HepG2 (cell line): ENCODE measurements around the gene ERBB4. TPM values are rescaled to one million over a fixed set of nuclear protein-coding genes. Genes with fewer than 3 reads are reported as not detected.

Experiments used
- ATAC-seq: fragments of 200-7000 bp; cut with Tn5 transposase; 3 replicates; pipeline ENCODE4 v1.9.1; 2020; ENCODE audit warnings: mild to moderate bottlenecking, moderate library complexity
- BruUV-seq: library from RNA; stranded (reverse); fragments of 400-500 nt; replicated peaks from 2 replicates; lab custom pipeline; 2021; lab: Mats Ljungman, UMichigan
- CTCF ChIA-PET: fragments of 300-600 bp; formaldehyde crosslinking; extraction: SDS; loops from one replicate; lab custom pipeline; 2021; ENCODE audit warnings: low total read pairs, inconsistent platforms, low intra/inter-chr PET ratio; lab: Yijun Ruan, JAX
- POLR2A ChIA-PET: fragments of 350-600 bp; sonication (Branson Sonifier 250); formaldehyde crosslinking; loops from one replicate; lab custom pipeline; 2020; ENCODE audit warnings: antibody characterized with exemption, inconsistent platforms; lab: Yijun Ruan, JAX
- DNase-seq: peaks from one replicate; pipeline ENCODE4 v3.0.0-alpha.2; 2015; ENCODE audit warnings: low spot score
- FAIRE-seq: peaks from 3 replicates; lab custom pipeline; 2011; peaks lifted over from hg19 to GRCh38; lab: Jason Lieb, UNC
- H2AFZ ChIP-seq: one replicate; pipeline ENCODE4 v1.6.1; 2011; ENCODE audit warnings: low read length, inconsistent platforms
- H3K27ac ChIP-seq: fragments of 300-600 bp; 3 replicates; pipeline ENCODE4 v1.8.0; 2011; ENCODE audit warnings: mixed run types, mild to moderate bottlenecking, mixed read lengths, low read length, inconsistent platforms; ENCODE audit not compliant: insufficient read depth; ENCODE audit errors: extremely low read length
- H3K27me3 ChIP-seq, 2 experiments: fragments of 200-600 bp in 1 of 2; 2 replicates in 1 of 2; 3 replicates in 1 of 2; pipeline versions ENCODE4 v1.6.0 to v1.8.0; 2011; ENCODE audit warnings: low read length in 2 of 2, mild to moderate bottlenecking in 2 of 2, moderate library complexity in 2 of 2, inconsistent platforms in 1 of 2; ENCODE audit not compliant: insufficient read depth in 2 of 2, control insufficient read depth in 1 of 2
- H3K36me3 ChIP-seq, 2 experiments: fragments of 200-600 bp in 1 of 2; replicated peaks in 1 of 2; 2 replicates in 1 of 2; 3 replicates in 1 of 2; pipeline versions ENCODE4 v1.5.1 to v1.8.0; 2011; ENCODE audit warnings: low read length in 2 of 2, inconsistent platforms in 1 of 2; ENCODE audit not compliant: insufficient read depth in 2 of 2, control insufficient read depth in 1 of 2
- H3K4me1 ChIP-seq: 2 replicates; pipeline ENCODE4 v1.5.1; 2012; ENCODE audit warnings: low read length, inconsistent platforms; ENCODE audit not compliant: insufficient read depth
- H3K4me2 ChIP-seq: 2 replicates; pipeline ENCODE4 v1.6.0; 2011; ENCODE audit warnings: low read depth, low read length, inconsistent platforms
- H3K4me3 ChIP-seq, 3 experiments: fragments of 200-600 bp in 1 of 3; sonication (generic), shearing (Covaris generic) in 1 of 3; replicated peaks in 1 of 3; 2 replicates each; pipeline ENCODE4 v1.5.1; 2011 to 2016; ENCODE audit warnings: low read length in 3 of 3, inconsistent platforms in 2 of 3, low read depth in 2 of 3, mild to moderate bottlenecking in 2 of 3, control low read depth in 1 of 3, mixed read lengths in 1 of 3; ENCODE audit not compliant: insufficient read depth in 1 of 3
- H3K79me2 ChIP-seq: one replicate; pipeline ENCODE4 v1.6.1; 2011; ENCODE audit warnings: low read length, inconsistent platforms; ENCODE audit not compliant: insufficient read depth
- H3K9ac ChIP-seq: 2 replicates; pipeline ENCODE4 v1.6.0; 2011; ENCODE audit warnings: mild to moderate bottlenecking, low read depth, low read length, inconsistent platforms; ENCODE audit not compliant: insufficient read depth
- H3K9me3 ChIP-seq: 2 replicates; pipeline ENCODE4 v1.5.1; 2012; ENCODE audit warnings: mild to moderate bottlenecking, low read length
- H4K20me1 ChIP-seq: 2 replicates; pipeline ENCODE4 v1.6.0; 2011; ENCODE audit warnings: inconsistent platforms, mild to moderate bottlenecking, low read length, moderate library complexity; ENCODE audit not compliant: insufficient read depth
- ATAD3A ChIP-seq: sonication (generic); formaldehyde crosslinking; IDR thresholded peaks from 2 replicates; pipeline ENCODE4 v1.4.0; 2020; ENCODE audit warnings: missing genetic modification reagents
- BCL6 ChIP-seq: IDR thresholded peaks from 2 replicates; pipeline ENCODE4 v1.6.1; 2016; ENCODE audit warnings: missing genetic modification reagents, missing compliant biosample characterization
- FOXA1 ChIP-seq, 2 experiments: fragments of 450-650 bp in 1 of 2; sonication (generic) in 1 of 2; formaldehyde crosslinking in 1 of 2; IDR thresholded peaks; 2 replicates each; pipeline versions ENCODE4 v1.4.0 to v1.6.1; 2016 to 2020; ENCODE audit warnings: missing genetic modification reagents in 1 of 2
- FOXA3 ChIP-seq: IDR thresholded peaks from 2 replicates; pipeline ENCODE4 v1.6.1; 2016; ENCODE audit warnings: missing genetic modification reagents, missing compliant biosample characterization
- FOXP1 ChIP-seq, 2 experiments: fragments of 450-650 bp in 1 of 2; IDR thresholded peaks; 2 replicates each; pipeline ENCODE4 v1.6.1; 2017 to 2018; ENCODE audit warnings: antibody characterized with exemption in 1 of 2
- HMG20A ChIP-seq: IDR thresholded peaks from 2 replicates; pipeline ENCODE4 v1.6.1; 2016; ENCODE audit warnings: borderline replicate concordance
- PHB2 ChIP-seq: fragments of 450-650 bp; IDR thresholded peaks from 2 replicates; pipeline ENCODE4 v1.6.1; 2018; ENCODE audit not compliant: partially characterized antibody
- SALL2 ChIP-seq: sonication (generic); formaldehyde crosslinking; IDR thresholded peaks from 2 replicates; pipeline ENCODE4 v1.8.1; 2023; ENCODE audit warnings: mild to moderate bottlenecking, missing genetic modification reagents, inconsistent platforms
- SOX13 ChIP-seq, 3 experiments: fragments of 450-650 bp in 1 of 3; sonication (generic) in 1 of 3; formaldehyde crosslinking in 1 of 3; IDR thresholded peaks in 2 of 3; conservative IDR thresholded peaks in 1 of 3; 2 replicates each; pipeline versions ENCODE4 v1.5.0 to v1.6.1; 2016 to 2020; ENCODE audit warnings: antibody characterized with exemption in 1 of 3, mild to moderate bottlenecking in 1 of 3, missing compliant biosample characterization in 1 of 3, missing genetic modification reagents in 1 of 3, moderate library complexity in 1 of 3
- SOX5 ChIP-seq: IDR thresholded peaks from 2 replicates; pipeline ENCODE4 v1.6.1; 2016; ENCODE audit warnings: borderline replicate concordance
- TCF7 ChIP-seq: sonication (generic); IDR thresholded peaks from 2 replicates; pipeline ENCODE4 v1.6.1; 2016; ENCODE audit warnings: antibody characterized with exemption, low read depth
- ZFP37 ChIP-seq: sonication (generic); formaldehyde crosslinking; IDR thresholded peaks from 2 replicates; pipeline ENCODE4 v1.4.0; 2020; ENCODE audit warnings: missing genetic modification reagents, borderline replicate concordance
- ZNF660 ChIP-seq: sonication (generic); formaldehyde crosslinking; IDR thresholded peaks from 2 replicates; pipeline ENCODE4 v1.5.1; 2020; ENCODE audit warnings: mild to moderate bottlenecking, low read depth, missing genetic modification reagents, borderline replicate concordance
- in situ Hi-C: cut with HindIII; loops from 2 replicates; pipeline ENCODE4 v1.10.0; 2017; ENCODE audit warnings: low pct_unique_long_range_greater_than_20kb; ENCODE audit not compliant: extremely low pct_ligation_motif_present
- intact Hi-C: fragments of 100-400 bp; cut with micrococcal nuclease; formaldehyde crosslinking; loops from one replicate; pipeline ENCODE4 v1.10.0; 2022; ENCODE audit not compliant: unreplicated experiment
- polyA plus RNA-seq, 8 experiments: library from polyadenylated mRNA; depleted of rRNA in 3 of 8; stranded (reverse) in 7 of 8; unstranded in 1 of 8; fragments of >200 nt; fragmentation: Illumina TruSeq in 4 of 8; extraction: Trizol in 4 of 8; gene quantifications; 2 replicates each; pipeline versions ENCODE4 v1.2.1 to v1.2.3, GENCODE V29; 2011 to 2016; ENCODE audit warnings: low read depth in 4 of 8, missing spikeins in 1 of 8, mixed read lengths in 1 of 8; ENCODE audit not compliant: insufficient read depth in 1 of 8
- total RNA-seq, 5 experiments: library from RNA; depleted of rRNA; stranded (reverse); fragments of >200 nt; fragmentation: Illumina TruSeq; extraction: Trizol; gene quantifications; 2 replicates each; pipeline ENCODE4 v1.2.3, GENCODE V29; 2016; ENCODE audit warnings: low read depth in 1 of 5
- TF ChIP-seq, protein P1 (sequence below): IDR thresholded peaks from 2 replicates; pipeline ENCODE4 v1.4.0; 2020; ENCODE audit warnings: mild to moderate bottlenecking, missing genetic modification reagents

The ERBB4 gene
- total and polyA plus RNA-seq, 2 of the 13 experiments (the other 11 are each of a cell fraction or from before 2014, with no cell fraction given) = not detected

DNA sequence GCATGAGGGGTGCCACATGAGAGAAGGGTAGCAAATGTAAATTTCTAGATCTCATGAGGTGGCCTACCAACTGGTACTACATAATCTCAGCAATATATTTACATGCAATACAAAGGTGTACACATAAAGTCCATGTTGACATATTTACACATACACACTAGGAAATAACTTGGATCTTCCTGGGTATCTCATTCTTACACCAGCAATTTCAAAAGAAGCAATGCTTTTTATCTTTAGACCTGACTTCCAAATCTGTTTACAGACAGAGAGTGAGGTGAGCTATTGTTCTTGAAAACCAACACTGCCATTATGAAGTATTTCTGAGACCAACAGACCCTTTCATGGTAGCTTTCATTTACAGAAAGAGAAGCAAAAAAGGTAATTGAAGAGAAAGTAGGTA lies 184.2 kb downstream of the ERBB4 start:
- ATAC-seq = no peak
- in situ Hi-C loops (loop anchor here (10.0 kb wide), 1 partner anchor 90 kb away; no protein-coding TSS in a partner anchor), intact Hi-C loops (no loop called here)
- CTCF ChIA-PET = no interaction called here
- H3K27ac ChIP-seq = no peak overlapping the region
- no peaks in the 10 kb centered on the region for H3K9me3 ChIP-seq
- peak; percentile 48 for DNase-seq
- no peak overlapping the region for H3K4me2 ChIP-seq
- H4K20me1 ChIP-seq = no peaks in the 10 kb centered on the region
- no peak overlapping the region for H3K4me3 ChIP-seq
- H3K36me3 ChIP-seq = no peaks in the 10 kb centered on the region
- peaks cover 41% of the 10 kb centered on the region for H3K4me1 ChIP-seq
- BruUV-seq = no TSS peak
- POLR2A ChIA-PET = no interaction called here
- H3K79me2 ChIP-seq = no peaks in the 10 kb centered on the region
- FAIRE-seq = no peak
- H3K27me3 ChIP-seq = no peaks in the 10 kb centered on the region
- no peak overlapping the region for H3K9ac ChIP-seq
- H2AFZ ChIP-seq = no peak overlapping the region
- TF ChIP-seq ATAD3A (no peak), TCF7 (0 out of 2 replicates have a peak, but pooled peaks have one; percentile 29), FOXP1 (IDR thresholded peaks at IDR 0.05) (no peak), FOXP1 (CRISPR knock-in tag; IDR thresholded peaks at IDR 0.05) (peak; percentile 34; the same call in 1 of the 2 replicates), SOX13 (IDR thresholded peaks at IDR 0.05) (no peak), SOX13 (CRISPR knock-in tag; conservative IDR thresholded peaks at IDR 0.05 in 1 of 2, IDR thresholded peaks at IDR 0.05 in 1 of 2) (peak in 1 of 2 experiments; percentile 80; a peak in 2 of 4 replicates), PHB2 (no peak), FOXA3 (CRISPR knock-in tag) (peak; percentile 33; the same call in 1 of the 2 replicates), HMG20A (CRISPR knock-in tag) (0 out of 2 replicates have a peak, but pooled peaks have one; percentile 23), SOX5 (peak; percentile 86), SALL2 (CRISPR knock-in tag) (no peak), FOXA1 (IDR thresholded peaks at IDR 0.05) (no peak), FOXA1 (CRISPR knock-in tag; IDR thresholded peaks at IDR 0.05) (0 out of 2 replicates have a peak, but pooled peaks have one; percentile 43), ZFP37 (CRISPR knock-in tag) (no peak), ZNF660 (CRISPR knock-in tag) (no peak), BCL6 (peak; percentile 52; the same call in 1 of the 2 replicates)
- TF ChIP-seq, protein P1, sequence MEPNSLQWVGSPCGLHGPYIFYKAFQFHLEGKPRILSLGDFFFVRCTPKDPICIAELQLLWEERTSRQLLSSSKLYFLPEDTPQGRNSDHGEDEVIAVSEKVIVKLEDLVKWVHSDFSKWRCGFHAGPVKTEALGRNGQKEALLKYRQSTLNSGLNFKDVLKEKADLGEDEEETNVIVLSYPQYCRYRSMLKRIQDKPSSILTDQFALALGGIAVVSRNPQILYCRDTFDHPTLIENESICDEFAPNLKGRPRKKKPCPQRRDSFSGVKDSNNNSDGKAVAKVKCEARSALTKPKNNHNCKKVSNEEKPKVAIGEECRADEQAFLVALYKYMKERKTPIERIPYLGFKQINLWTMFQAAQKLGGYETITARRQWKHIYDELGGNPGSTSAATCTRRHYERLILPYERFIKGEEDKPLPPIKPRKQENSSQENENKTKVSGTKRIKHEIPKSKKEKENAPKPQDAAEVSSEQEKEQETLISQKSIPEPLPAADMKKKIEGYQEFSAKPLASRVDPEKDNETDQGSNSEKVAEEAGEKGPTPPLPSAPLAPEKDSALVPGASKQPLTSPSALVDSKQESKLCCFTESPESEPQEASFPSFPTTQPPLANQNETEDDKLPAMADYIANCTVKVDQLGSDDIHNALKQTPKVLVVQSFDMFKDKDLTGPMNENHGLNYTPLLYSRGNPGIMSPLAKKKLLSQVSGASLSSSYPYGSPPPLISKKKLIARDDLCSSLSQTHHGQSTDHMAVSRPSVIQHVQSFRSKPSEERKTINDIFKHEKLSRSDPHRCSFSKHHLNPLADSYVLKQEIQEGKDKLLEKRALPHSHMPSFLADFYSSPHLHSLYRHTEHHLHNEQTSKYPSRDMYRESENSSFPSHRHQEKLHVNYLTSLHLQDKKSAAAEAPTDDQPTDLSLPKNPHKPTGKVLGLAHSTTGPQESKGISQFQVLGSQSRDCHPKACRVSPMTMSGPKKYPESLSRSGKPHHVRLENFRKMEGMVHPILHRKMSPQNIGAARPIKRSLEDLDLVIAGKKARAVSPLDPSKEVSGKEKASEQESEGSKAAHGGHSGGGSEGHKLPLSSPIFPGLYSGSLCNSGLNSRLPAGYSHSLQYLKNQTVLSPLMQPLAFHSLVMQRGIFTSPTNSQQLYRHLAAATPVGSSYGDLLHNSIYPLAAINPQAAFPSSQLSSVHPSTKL (CRISPR knock-in tag) = peak; percentile 39; the same call in 1 of the 2 replicates
